Activated CD8-positive, alpha-beta T cell treated with anti-CD3 and anti-CD28 coated beads, Interleukin-2, amount 10 ng/mL, durations not matched to agents 7 days and 5 days (primary cell): ENCODE data around the gene IL6ST. TPM values are rescaled to one million over a fixed set of nuclear protein-coding genes. Genes with fewer than 3 reads are reported as not detected.

Source experiments
- ATAC-seq: fragments of 150-1000 bp; cut with Tn5 transposase; one replicate; pipeline ENCODE4 v1.10.0; 2021; ENCODE audit warnings: moderate library complexity
- CTCF ChIA-PET: fragments of 350-600 bp; sonication (Branson Sonifier 250); formaldehyde crosslinking; loops from one replicate; lab custom pipeline; 2021; ENCODE audit warnings: antibody characterized with exemption; lab: Charles Lee
- POLR2A ChIA-PET: fragments of 350-600 bp; sonication (Branson Sonifier 250); formaldehyde crosslinking; loops from one replicate; lab custom pipeline; 2021; ENCODE audit warnings: antibody characterized with exemption; lab: Charles Lee
- DNase-seq: peaks from one replicate; pipeline ENCODE4 v3.0.0-alpha.2; 2020
- H3K27ac Mint-ChIP-seq: one replicate; pipeline ENCODE4 v1.8.0; 2021; ENCODE audit warnings: mild to moderate bottlenecking, mixed read lengths
- H3K27me3 Mint-ChIP-seq: one replicate; pipeline ENCODE4 v1.8.0; 2021; ENCODE audit warnings: low read depth, mixed read lengths
- H3K36me3 Mint-ChIP-seq: one replicate; pipeline ENCODE4 v1.8.0; 2021; ENCODE audit warnings: low read depth, mixed read lengths
- H3K4me1 Mint-ChIP-seq: one replicate; pipeline ENCODE4 v1.8.0; 2021; ENCODE audit warnings: low read depth, mixed read lengths
- H3K4me3 Mint-ChIP-seq: one replicate; pipeline ENCODE4 v1.8.0; 2021; ENCODE audit warnings: mild to moderate bottlenecking, mixed read lengths
- H3K9me3 Mint-ChIP-seq: one replicate; pipeline ENCODE4 v1.8.0; 2022; ENCODE audit warnings: mixed read lengths; ENCODE audit not compliant: insufficient read depth
- total RNA-seq, 2 experiments: library from RNA; stranded (reverse); gene quantifications; one replicate each; pipeline ENCODE4 v1.2.3, GENCODE V29; 2021

IL6ST gene
- total RNA-seq, 2 experiments from 2014 or later = 28.3 to 37.3 TPM

DNA sequence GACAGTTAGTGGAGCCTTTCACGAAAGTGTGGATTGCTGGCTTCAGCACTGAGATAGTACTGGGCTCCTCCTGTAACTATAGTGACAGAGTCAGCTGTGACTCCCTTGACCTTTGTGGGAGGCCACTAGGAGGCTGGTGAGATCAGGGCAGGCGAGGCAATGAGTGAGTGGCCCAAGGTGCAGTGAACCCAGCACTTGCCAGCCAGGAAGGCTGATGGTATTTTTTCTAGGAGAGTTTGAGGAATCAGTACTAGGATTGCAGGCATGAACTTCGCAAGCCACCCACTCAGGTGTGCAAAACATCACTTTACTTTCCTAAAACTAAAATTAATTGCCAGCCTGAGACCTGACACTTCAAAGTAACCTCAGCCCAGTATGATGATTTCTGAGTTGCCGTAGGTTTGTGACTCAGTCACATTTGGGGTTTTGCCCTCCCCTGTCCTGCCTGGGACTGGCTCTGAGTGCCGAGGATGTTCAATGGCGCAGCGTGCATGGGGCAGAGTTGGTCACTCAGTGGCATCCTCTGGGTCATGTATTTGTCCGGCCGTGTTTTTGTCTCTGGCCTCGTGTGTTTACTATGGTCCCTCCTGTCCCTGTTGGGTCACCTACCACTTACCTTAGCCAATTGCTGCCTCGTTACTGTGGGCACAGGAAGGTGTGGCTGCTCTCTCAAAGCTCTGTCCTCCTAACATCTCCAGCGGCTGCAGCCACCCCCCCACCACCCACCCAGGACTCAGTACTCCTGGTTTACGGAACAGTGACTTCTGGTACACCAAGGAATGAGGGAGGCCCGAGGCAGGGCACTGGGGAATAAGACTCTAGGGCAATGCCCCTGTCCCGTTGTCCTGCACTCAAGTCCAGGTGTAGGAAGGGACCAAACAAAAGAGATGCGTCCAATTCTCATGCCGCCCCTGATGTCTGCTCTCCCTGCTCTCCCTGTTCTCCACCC lies 76.4 kb downstream of the IL6ST start:
- Mint-ChIP-seq H3K27me3 (peaks cover 2% of the 10 kb centered on the region), H3K9me3 (no peaks in the 10 kb centered on the region), H3K36me3 (no peaks in the 10 kb centered on the region), H3K27ac (no peak overlapping the region), H3K4me3 (no peak overlapping the region), H3K4me1 (peaks cover 37% of the 10 kb centered on the region)
- ChIA-PET CTCF (interaction anchor here (1.2 to 1.9 kb wide), 3 partner anchors 12 to 19 kb away, joined by 3 to 11 read pairs (median 4); no protein-coding TSS in a partner anchor), POLR2A (no interaction called here)
- ATAC-seq (no peak), DNase-seq (no peak)

GRCh38 chr5:55917402-55918086 lies 77.2 kb downstream of the IL6ST start:
- no peaks in the 10 kb centered on the region for H3K36me3 Mint-ChIP-seq
- POLR2A ChIA-PET = interaction anchor here (0.6 kb wide), 1 partner anchor 232 kb away, joined by 3 read pairs; no protein-coding TSS in a partner anchor

DNA sequence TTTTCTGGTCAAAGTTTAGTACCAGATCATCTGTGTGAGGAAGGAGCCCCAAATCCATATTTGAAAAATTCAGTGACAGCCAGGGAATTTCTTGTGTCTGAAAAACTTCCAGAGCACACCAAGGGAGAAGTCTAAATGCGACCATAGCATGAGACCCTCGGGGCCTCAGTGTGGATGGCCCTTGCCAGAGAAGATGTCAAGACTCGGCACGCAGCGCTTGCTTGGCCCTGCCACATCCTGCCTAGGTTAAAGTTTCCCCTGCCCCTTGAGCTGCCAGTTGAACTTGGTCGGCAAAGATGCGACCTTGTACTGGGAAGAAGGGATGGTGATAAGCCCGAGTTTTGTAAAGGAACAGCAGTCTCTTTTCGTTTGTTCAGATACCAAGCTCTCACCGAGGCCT lies 77.8 kb downstream of the IL6ST start:
- H3K36me3 Mint-ChIP-seq = no peaks in the 10 kb centered on the region
- peaks cover 4% of the 10 kb centered on the region for H3K27me3 Mint-ChIP-seq
- no peak for ATAC-seq
- H3K4me3 Mint-ChIP-seq = no peak overlapping the region
- H3K4me1 Mint-ChIP-seq = peaks cover 30% of the 10 kb centered on the region
- POLR2A ChIA-PET = interaction anchor here (0.6 to 1.0 kb wide), 2 partner anchors 14 to 231 kb away, joined by 3 read pairs; no protein-coding TSS in a partner anchor
- no peaks in the 10 kb centered on the region for H3K9me3 Mint-ChIP-seq
- H3K27ac Mint-ChIP-seq = no peak overlapping the region
- CTCF ChIA-PET = no interaction called here
- no peak for DNase-seq

More at GRCh38 chr5:55917402-55918086, 77.2 kb downstream of the IL6ST start:
- ATAC-seq (no peak), DNase-seq (no peak)
- CTCF ChIA-PET = interaction anchor here (1.7 kb wide), 1 partner anchor 11 kb away, joined by 4 read pairs; no protein-coding TSS in a partner anchor
- Mint-ChIP-seq H3K9me3 (no peaks in the 10 kb centered on the region), H3K27ac (no peak overlapping the region), H3K4me3 (no peak overlapping the region), H3K27me3 (peaks cover 2% of the 10 kb centered on the region), H3K4me1 (peaks cover 30% of the 10 kb centered on the region)

DNA sequence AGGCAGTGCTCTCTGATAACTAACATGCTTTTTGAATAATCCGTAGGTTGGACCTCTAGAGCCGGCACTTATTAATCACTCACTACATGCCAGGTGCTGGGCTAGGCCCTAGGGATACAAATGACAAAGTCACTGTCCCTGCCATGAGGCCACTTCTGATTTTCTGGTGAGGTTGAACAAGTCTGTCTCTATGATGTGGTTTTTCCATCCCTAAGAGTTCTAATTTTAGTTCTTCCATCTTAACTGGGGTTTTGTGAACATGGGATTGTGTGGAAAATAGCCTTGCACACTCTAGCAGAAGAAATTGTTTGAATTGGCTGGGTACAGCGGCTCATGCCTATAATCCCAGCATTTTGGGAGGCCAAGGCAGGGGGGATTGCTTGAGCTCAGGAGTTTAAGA lies 79.0 kb downstream of the IL6ST start:
- H3K27ac Mint-ChIP-seq = no peak overlapping the region
- H3K9me3 Mint-ChIP-seq = no peaks in the 10 kb centered on the region
- ATAC-seq (no peak), DNase-seq (no peak)
- POLR2A ChIA-PET = interaction anchor here (1.0 kb wide), 1 partner anchor 13 kb away, joined by 3 read pairs; no protein-coding TSS in a partner anchor
- CTCF ChIA-PET = no interaction called here
- H3K27me3 Mint-ChIP-seq = peaks cover 4% of the 10 kb centered on the region
- peaks cover 30% of the 10 kb centered on the region for H3K4me1 Mint-ChIP-seq
- H3K36me3 Mint-ChIP-seq = no peaks in the 10 kb centered on the region
- no peak overlapping the region for H3K4me3 Mint-ChIP-seq

GRCh38 chr5:55914971-55915370 lies 79.8 kb downstream of the IL6ST start:
- H3K9me3 Mint-ChIP-seq = no peaks in the 10 kb centered on the region
- no peak overlapping the region for H3K27ac Mint-ChIP-seq
- peaks cover 22% of the 10 kb centered on the region for H3K4me1 Mint-ChIP-seq
- DNase-seq (no peak), ATAC-seq (no peak)
- H3K27me3 Mint-ChIP-seq = peaks cover 4% of the 10 kb centered on the region
- CTCF ChIA-PET = no interaction called here
- POLR2A ChIA-PET = no interaction called here
- H3K4me3 Mint-ChIP-seq = no peak overlapping the region
- H3K36me3 Mint-ChIP-seq = no peaks in the 10 kb centered on the region

GRCh38 chr5:55913466-55914413 lies 81.0 kb downstream of the IL6ST start:
- Mint-ChIP-seq H3K9me3 (no peaks in the 10 kb centered on the region), H3K27me3 (peaks cover 4% of the 10 kb centered on the region), H3K4me3 (no peak overlapping the region), H3K36me3 (no peaks in the 10 kb centered on the region), H3K27ac (no peak overlapping the region), H3K4me1 (peaks cover 10% of the 10 kb centered on the region)
- ChIA-PET POLR2A (no interaction called here), CTCF (interaction anchor here (1.1 kb wide), 1 partner anchor 23 kb away, joined by 4 read pairs; no protein-coding TSS in a partner anchor)
- ATAC-seq (no peak), DNase-seq (no peak)

- H3K27ac Mint-ChIP-seq = no peak overlapping the region
- ATAC-seq = no peak
- ChIA-PET CTCF (interaction anchor here (0.8 kb wide), 1 partner anchor 220 kb away, joined by 3 read pairs; no protein-coding TSS in a partner anchor), POLR2A (no interaction called here)
- no peaks in the 10 kb centered on the region for H3K9me3 Mint-ChIP-seq
- no peaks in the 10 kb centered on the region for H3K36me3 Mint-ChIP-seq
- no peaks in the 10 kb centered on the region for H3K4me1 Mint-ChIP-seq
- DNase-seq = no peak
- H3K4me3 Mint-ChIP-seq = no peak overlapping the region
- H3K27me3 Mint-ChIP-seq = peaks cover 12% of the 10 kb centered on the region
Observed at GRCh38 chr5:55911784-55912653, 82.7 kb downstream of the IL6ST start.

DNA sequence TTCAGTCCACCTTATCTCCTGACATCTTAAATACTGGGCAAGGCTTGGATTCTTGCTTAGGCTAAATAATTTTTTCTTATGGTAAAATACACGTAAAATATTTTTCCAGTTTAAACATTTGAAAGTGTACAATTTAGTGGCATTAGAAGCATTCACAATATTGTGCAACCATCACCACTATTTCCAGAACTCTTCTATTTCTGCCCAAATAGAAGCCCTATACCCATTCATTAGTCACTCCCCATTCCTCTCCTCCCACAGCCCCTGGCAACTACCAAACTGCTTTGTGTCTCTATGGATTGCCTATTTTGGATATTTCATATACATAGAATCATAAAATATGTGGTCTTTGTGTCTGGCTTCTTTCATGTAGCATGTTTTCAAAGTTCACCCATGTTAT lies 86.0 kb downstream of the IL6ST start:
- no peak for ATAC-seq
- ChIA-PET POLR2A (no interaction called here), CTCF (no interaction called here)
- Mint-ChIP-seq H3K27me3 (peaks cover 20% of the 10 kb centered on the region), H3K36me3 (no peaks in the 10 kb centered on the region), H3K4me1 (peaks cover 5% of the 10 kb centered on the region), H3K9me3 (no peaks in the 10 kb centered on the region), H3K27ac (no peak overlapping the region), H3K4me3 (no peak overlapping the region)
- DNase-seq = no peak

GRCh38 chr5:55907927-55908326 lies 86.8 kb downstream of the IL6ST start:
- ChIA-PET POLR2A (no interaction called here), CTCF (interaction anchor here (1.5 kb wide), 1 partner anchor 52 kb away, joined by 4 read pairs; no protein-coding TSS in a partner anchor)
- H3K36me3 Mint-ChIP-seq = no peaks in the 10 kb centered on the region
- ATAC-seq (no peak), DNase-seq (no peak)
- H3K4me1 Mint-ChIP-seq = peaks cover 14% of the 10 kb centered on the region
- H3K4me3 Mint-ChIP-seq = no peak overlapping the region
- no peaks in the 10 kb centered on the region for H3K9me3 Mint-ChIP-seq
- peaks cover 22% of the 10 kb centered on the region for H3K27me3 Mint-ChIP-seq
- H3K27ac Mint-ChIP-seq = no peak overlapping the region

DNA sequence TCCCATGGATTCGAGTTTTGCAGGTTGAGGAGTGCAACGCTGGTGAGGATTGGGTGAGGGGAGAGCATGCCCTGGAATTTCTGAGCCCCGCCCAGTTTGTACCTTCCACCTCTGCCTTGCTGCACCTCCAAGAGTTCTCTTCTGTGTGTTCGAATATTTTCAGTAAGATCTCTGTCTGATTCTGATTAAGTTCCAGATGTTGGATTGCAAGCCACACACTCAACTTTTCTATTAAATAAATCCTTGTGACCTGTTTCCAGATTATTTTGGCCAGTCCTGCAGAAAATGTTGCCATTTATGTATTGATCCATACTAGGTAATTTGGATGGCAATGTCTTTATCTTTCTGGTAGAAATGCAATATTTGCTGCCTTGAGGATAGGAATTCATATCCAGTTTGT lies 89.5 kb downstream of the IL6ST start:
- Mint-ChIP-seq H3K36me3 (no peaks in the 10 kb centered on the region), H3K9me3 (no peaks in the 10 kb centered on the region), H3K27me3 (peaks cover 28% of the 10 kb centered on the region), H3K27ac (no peak overlapping the region), H3K4me3 (no peak overlapping the region), H3K4me1 (peaks cover 21% of the 10 kb centered on the region)
- ChIA-PET CTCF (no interaction called here), POLR2A (no interaction called here)
- no peak for DNase-seq
- ATAC-seq = no peak
